Breast epithelium (tissue), 4 donors: Measurements from ENCODE around the gene FOXL2. TPM values are rescaled to one million over a fixed set of nuclear protein-coding genes. Genes with fewer than 3 reads are reported as not detected.

Source experiments
- DNase-seq, 2 donors: peaks; one replicate each; pipeline ENCODE4 v3.0.0-alpha.2; 2019; ENCODE audit warnings: low spot score in 2 of 2
- H3K27ac ChIP-seq, 2 donors: fragments of 200-600 bp; sonication (generic) in 1 of 2; one replicate each; pipeline ENCODE4 v1.5.1; 2016 to 2019; ENCODE audit warnings: mild to moderate bottlenecking in 1 of 2
- H3K27me3 ChIP-seq, 2 donors: fragments of 200-600 bp; sonication (generic) in 1 of 2; one replicate each; pipeline versions ENCODE4 v1.5.1 to v1.6.0; 2017 to 2019; ENCODE audit warnings: control low read depth in 1 of 2, mild to moderate bottlenecking in 1 of 2
- H3K36me3 ChIP-seq: fragments of 200-600 bp; one replicate; pipeline ENCODE4 v1.5.1; 2019
- H3K4me1 ChIP-seq, 2 donors: fragments of 200-600 bp; sonication (generic); one replicate each; pipeline ENCODE4 v1.5.1; 2016 to 2019; ENCODE audit warnings: control low read depth in 1 of 2
- H3K4me3 ChIP-seq, 3 donors: fragments of 200-600 bp; sonication (generic); 1 replicate in 2 of 3; 2 replicates in 1 of 3; pipeline ENCODE4 v1.5.1; 2016 to 2019; ENCODE audit warnings: mild to moderate bottlenecking in 3 of 3, moderate library complexity in 2 of 3
- H3K9me3 ChIP-seq, 2 donors: fragments of 200-600 bp; sonication (generic) in 1 of 2; one replicate each; pipeline ENCODE4 v1.5.1; 2016 to 2019; ENCODE audit warnings: control low read depth in 1 of 2
- POLR2A ChIP-seq: fragments of 450-650 bp; IDR thresholded peaks from one replicate; pipeline ENCODE4 v1.6.1; 2016; ENCODE audit warnings: antibody characterized with exemption, mild to moderate bottlenecking, moderate library complexity
- POLR2AphosphoS5 ChIP-seq, 3 donors: sonication (generic); formaldehyde crosslinking; IDR thresholded peaks; one replicate each; pipeline ENCODE4 v1.6.1; 2017; ENCODE audit warnings: antibody characterized with exemption in 3 of 3
- intact Hi-C: fragments of 100-400 bp; cut with DNase I; formaldehyde crosslinking; loops from one replicate; pipeline ENCODE4 v1.15.1; 2023; ENCODE audit warnings: low total_unique reads
- total RNA-seq, 3 donors: library from RNA; depleted of rRNA; stranded (reverse); fragments of >200 nt; gene quantifications; one replicate each; pipeline ENCODE4 v1.1.0, GENCODE V29; 2016
- TF ChIP-seq, protein P1 (sequence below), 3 donors: fragments of 450-650 bp; IDR thresholded peaks; one replicate each; pipeline ENCODE4 v1.5.1; 2016 to 2017; ENCODE audit warnings: antibody characterized with exemption in 3 of 3, mild to moderate bottlenecking in 3 of 3, moderate library complexity in 3 of 3

FOXL2 gene
- total RNA-seq, 3 donors from 2014 or later, result 0.33 TPM; not detected in 2

DNA sequence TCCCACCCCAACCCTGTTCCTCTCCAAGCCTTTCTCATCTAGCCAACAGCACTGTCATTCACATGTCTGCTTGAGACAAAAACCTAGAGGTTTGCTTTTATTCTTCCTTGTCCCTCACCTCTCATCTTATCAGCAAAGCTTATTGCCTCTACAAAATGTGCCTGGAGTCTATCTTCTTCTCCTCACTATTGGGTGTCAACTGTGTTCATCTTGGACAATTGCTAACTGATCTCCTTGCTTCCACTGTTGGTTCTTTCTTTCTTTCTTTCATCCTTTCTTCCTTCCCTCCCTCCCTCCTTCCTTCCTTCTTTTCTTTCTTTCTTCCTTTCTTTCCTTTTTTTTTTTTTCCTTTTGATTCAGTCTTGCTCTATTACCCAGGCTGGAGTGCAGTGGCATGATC is 48.2 kb downstream of the FOXL2 start:
- Histone ChIP-seq H3K27me3 (no peaks in the 10 kb centered on the region), H3K36me3 (no peaks in the 10 kb centered on the region), H3K27ac (peak overlapping the region in 1 of 2 donors; percentile 10), H3K9me3 (no peaks in the 10 kb centered on the region), H3K4me3 (no peak overlapping the region), H3K4me1 (no peaks in the 10 kb centered on the region)
- TF ChIP-seq POLR2A (no peak), POLR2AphosphoS5 (IDR thresholded peaks at IDR 0.05) (no peak)
- TF ChIP-seq, protein P1, sequence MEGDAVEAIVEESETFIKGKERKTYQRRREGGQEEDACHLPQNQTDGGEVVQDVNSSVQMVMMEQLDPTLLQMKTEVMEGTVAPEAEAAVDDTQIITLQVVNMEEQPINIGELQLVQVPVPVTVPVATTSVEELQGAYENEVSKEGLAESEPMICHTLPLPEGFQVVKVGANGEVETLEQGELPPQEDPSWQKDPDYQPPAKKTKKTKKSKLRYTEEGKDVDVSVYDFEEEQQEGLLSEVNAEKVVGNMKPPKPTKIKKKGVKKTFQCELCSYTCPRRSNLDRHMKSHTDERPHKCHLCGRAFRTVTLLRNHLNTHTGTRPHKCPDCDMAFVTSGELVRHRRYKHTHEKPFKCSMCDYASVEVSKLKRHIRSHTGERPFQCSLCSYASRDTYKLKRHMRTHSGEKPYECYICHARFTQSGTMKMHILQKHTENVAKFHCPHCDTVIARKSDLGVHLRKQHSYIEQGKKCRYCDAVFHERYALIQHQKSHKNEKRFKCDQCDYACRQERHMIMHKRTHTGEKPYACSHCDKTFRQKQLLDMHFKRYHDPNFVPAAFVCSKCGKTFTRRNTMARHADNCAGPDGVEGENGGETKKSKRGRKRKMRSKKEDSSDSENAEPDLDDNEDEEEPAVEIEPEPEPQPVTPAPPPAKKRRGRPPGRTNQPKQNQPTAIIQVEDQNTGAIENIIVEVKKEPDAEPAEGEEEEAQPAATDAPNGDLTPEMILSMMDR (IDR thresholded peaks at IDR 0.05), result no peak
- intact Hi-C loops, result no loop called here
- DNase-seq, result no peak

DNA sequence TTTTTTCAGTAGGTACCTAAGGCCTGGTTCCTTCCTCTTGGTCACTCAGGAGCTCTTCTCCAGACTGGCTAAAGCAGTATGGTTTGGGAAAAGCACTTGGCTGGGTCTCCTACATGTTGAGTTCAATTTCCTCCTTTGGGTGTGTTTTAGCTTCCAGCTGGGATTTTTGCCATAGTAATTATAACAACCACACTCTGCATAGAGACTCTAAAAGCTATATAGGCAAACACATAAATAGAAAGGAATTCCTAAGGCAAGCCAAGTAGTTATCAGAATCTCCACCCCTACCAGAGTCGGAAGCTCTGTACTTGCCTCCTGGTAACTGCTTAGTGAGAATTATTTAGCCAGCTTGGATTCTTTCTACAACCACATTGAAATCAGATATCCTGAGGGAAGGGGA is 48.6 kb downstream of the FOXL2 start:
- peak overlapping the region in 1 of 2 donors; percentile 10 for H3K27ac ChIP-seq

More for the DNA sequence above, 48.6 kb downstream of the FOXL2 start:
- no peaks in the 10 kb centered on the region for H3K27me3 ChIP-seq
- intact Hi-C loops, result no loop called here
- no peaks in the 10 kb centered on the region for H3K9me3 ChIP-seq
- no peak for TF ChIP-seq POLR2A
- no peak for TF ChIP-seq POLR2AphosphoS5 (IDR thresholded peaks at IDR 0.05)
- TF ChIP-seq, protein P1 (IDR thresholded peaks at IDR 0.05), result no peak
- no peak for DNase-seq
- no peaks in the 10 kb centered on the region for H3K36me3 ChIP-seq
- no peak overlapping the region for H3K4me3 ChIP-seq
- H3K4me1 ChIP-seq, result no peaks in the 10 kb centered on the region

Other genes with a start within 250 kb of the FOXL2 start
- gene PIK3CB, start 112.2 kb downstream of the FOXL2 start, total RNA-seq, result 10 to 100 TPM; 30.5 to 46.2 (median 31.7) TPM
- gene FOXL2NB, start 80 bp upstream of the FOXL2 start, total RNA-seq, result under 1 TPM in 1 of 3 donors, not detected in 2; 0.33 TPM
- gene PRR23A, start 59.1 kb upstream of the FOXL2 start, total RNA-seq, result not detected
- gene PRR23B, start 73.8 kb upstream of the FOXL2 start, total RNA-seq, result not detected
- gene PRR23C, start 97.8 kb upstream of the FOXL2 start, total RNA-seq, result not detected